Mucosa of stomach (tissue), 1 donor: ENCODE results near the gene MAP3K9.

Source experiments
- H3K27me3 ChIP-seq: one replicate; pipeline ENCODE4 v1.7.0; 2013; ENCODE audit warnings: mild to moderate bottlenecking, low read length; ENCODE audit not compliant: control insufficient read depth, insufficient read depth
- H3K36me3 ChIP-seq: one replicate; pipeline ENCODE4 v1.7.0; 2013; ENCODE audit warnings: low read length; ENCODE audit not compliant: control insufficient read depth, insufficient read depth
- H3K4me1 ChIP-seq: one replicate; pipeline ENCODE4 v1.7.0; 2013; ENCODE audit warnings: mild to moderate bottlenecking, low read length; ENCODE audit not compliant: control insufficient read depth, insufficient read depth
- H3K4me3 ChIP-seq: one replicate; pipeline ENCODE4 v1.7.0; 2013; ENCODE audit warnings: low read length
- H3K9ac ChIP-seq: one replicate; pipeline ENCODE4 v1.7.0; 2013; ENCODE audit warnings: mild to moderate bottlenecking, low read length, moderate library complexity
- H3K9me3 ChIP-seq: one replicate; pipeline ENCODE4 v1.7.0; 2013; ENCODE audit warnings: mild to moderate bottlenecking, low read length, moderate library complexity; ENCODE audit not compliant: control insufficient read depth
- donor health status: Pancreatic carcinoma.

MAP3K9 gene

DNA sequence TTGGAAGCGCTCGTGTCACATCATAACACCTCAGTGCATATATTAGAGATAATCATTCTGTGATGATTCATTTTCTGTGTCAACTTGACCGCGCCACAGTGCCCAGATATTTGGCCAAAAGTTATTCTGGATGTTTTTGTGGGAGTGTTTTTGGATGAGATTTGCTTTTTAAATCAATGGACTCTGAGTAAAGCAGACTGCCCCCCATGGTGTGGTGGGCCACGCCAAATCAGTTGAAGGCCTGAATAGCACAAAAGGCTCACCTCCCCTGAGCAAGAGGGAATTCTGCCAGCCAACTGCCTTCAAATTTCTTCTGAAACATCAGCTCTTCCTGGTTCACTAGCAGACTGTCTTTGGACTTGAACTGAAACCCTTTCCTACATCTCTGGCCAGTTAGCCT is 24.6 kb upstream of the MAP3K9 start:
- no peak overlapping the region for H3K9ac ChIP-seq
- no peaks in the 10 kb centered on the region for H3K36me3 ChIP-seq
- H3K9me3 ChIP-seq, result no peaks in the 10 kb centered on the region
- no peaks in the 10 kb centered on the region for H3K27me3 ChIP-seq
- no peaks in the 10 kb centered on the region for H3K4me1 ChIP-seq
- no peak overlapping the region for H3K4me3 ChIP-seq

GRCh38 chr14:70832561-70833305 is 23.4 kb upstream of the MAP3K9 start:
- Histone ChIP-seq H3K9ac (no peak overlapping the region), H3K4me1 (no peaks in the 10 kb centered on the region), H3K27me3 (no peaks in the 10 kb centered on the region), H3K36me3 (no peaks in the 10 kb centered on the region), H3K4me3 (no peak overlapping the region), H3K9me3 (no peaks in the 10 kb centered on the region)

GRCh38 chr14:70830998-70831781 is 21.9 kb upstream of the MAP3K9 start:
- Histone ChIP-seq H3K4me3 (no peak overlapping the region), H3K9me3 (no peaks in the 10 kb centered on the region), H3K27me3 (no peaks in the 10 kb centered on the region), H3K36me3 (no peaks in the 10 kb centered on the region), H3K4me1 (no peaks in the 10 kb centered on the region), H3K9ac (no peak overlapping the region)

GRCh38 chr14:70828188-70828587 is 18.9 kb upstream of the MAP3K9 start:
- H3K4me3 ChIP-seq, result no peak overlapping the region
- H3K27me3 ChIP-seq, result peaks cover 11% of the 10 kb centered on the region
- H3K4me1 ChIP-seq, result no peaks in the 10 kb centered on the region
- H3K36me3 ChIP-seq, result no peaks in the 10 kb centered on the region
- H3K9ac ChIP-seq, result no peak overlapping the region
- no peaks in the 10 kb centered on the region for H3K9me3 ChIP-seq

GRCh38 chr14:70827752-70828151 is 18.4 kb upstream of the MAP3K9 start:
- Histone ChIP-seq H3K4me1 (no peaks in the 10 kb centered on the region), H3K9ac (no peak overlapping the region), H3K36me3 (no peaks in the 10 kb centered on the region), H3K9me3 (no peaks in the 10 kb centered on the region), H3K27me3 (peaks cover 15% of the 10 kb centered on the region), H3K4me3 (no peak overlapping the region)

- Histone ChIP-seq H3K27me3 (peaks cover 19% of the 10 kb centered on the region), H3K4me3 (no peak overlapping the region), H3K4me1 (no peaks in the 10 kb centered on the region), H3K9me3 (no peaks in the 10 kb centered on the region), H3K9ac (no peak overlapping the region), H3K36me3 (no peaks in the 10 kb centered on the region)
Observed at GRCh38 chr14:70827347-70827746, 18.0 kb upstream of the MAP3K9 start.

- no peak overlapping the region for H3K4me3 ChIP-seq
- no peaks in the 10 kb centered on the region for H3K36me3 ChIP-seq
- H3K9me3 ChIP-seq, result no peaks in the 10 kb centered on the region
- peaks cover 44% of the 10 kb centered on the region for H3K27me3 ChIP-seq
- no peaks in the 10 kb centered on the region for H3K4me1 ChIP-seq
- no peak overlapping the region for H3K9ac ChIP-seq
Observed at GRCh38 chr14:70823281-70823680, 14.0 kb upstream of the MAP3K9 start.

GRCh38 chr14:70822530-70823185 is 13.3 kb upstream of the MAP3K9 start:
- peak overlapping the region; percentile 60 for H3K9ac ChIP-seq
- H3K4me3 ChIP-seq, result peak overlapping the region; percentile 14
- peaks cover 44% of the 10 kb centered on the region for H3K27me3 ChIP-seq
- no peaks in the 10 kb centered on the region for H3K4me1 ChIP-seq
- H3K9me3 ChIP-seq, result no peaks in the 10 kb centered on the region
- no peaks in the 10 kb centered on the region for H3K36me3 ChIP-seq

GRCh38 chr14:70821584-70822529 is 12.5 kb upstream of the MAP3K9 start:
- no peaks in the 10 kb centered on the region for H3K36me3 ChIP-seq
- H3K9me3 ChIP-seq, result no peaks in the 10 kb centered on the region
- H3K4me1 ChIP-seq, result no peaks in the 10 kb centered on the region
- H3K27me3 ChIP-seq, result peaks cover 44% of the 10 kb centered on the region
- H3K4me3 ChIP-seq, result peak overlapping the region; percentile 14
- peak overlapping the region; percentile 60 for H3K9ac ChIP-seq

DNA sequence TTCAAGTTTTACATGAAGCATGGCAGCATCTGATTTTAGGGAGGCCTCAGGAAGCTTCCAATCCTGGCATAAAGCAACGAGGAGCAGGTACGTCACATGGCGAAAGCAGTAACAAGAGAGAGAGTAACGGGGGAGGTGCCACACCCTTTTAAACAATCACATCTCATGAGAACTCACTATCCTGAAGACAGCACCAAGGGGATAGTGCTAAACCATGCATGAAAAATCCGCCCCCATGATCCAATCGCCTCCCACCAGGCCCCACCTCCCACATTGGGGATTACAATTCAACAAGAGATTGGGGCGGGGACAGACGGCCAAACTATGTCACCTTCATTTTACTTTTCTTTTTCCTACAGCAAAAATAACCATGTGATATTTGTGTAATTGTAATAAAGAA is 7.2 kb upstream of the MAP3K9 start:
- H3K27me3 ChIP-seq, result peaks cover 17% of the 10 kb centered on the region
- no peaks in the 10 kb centered on the region for H3K4me1 ChIP-seq
- H3K4me3 ChIP-seq, result no peak overlapping the region
- no peak overlapping the region for H3K9ac ChIP-seq
- H3K36me3 ChIP-seq, result no peaks in the 10 kb centered on the region
- no peaks in the 10 kb centered on the region for H3K9me3 ChIP-seq

DNA sequence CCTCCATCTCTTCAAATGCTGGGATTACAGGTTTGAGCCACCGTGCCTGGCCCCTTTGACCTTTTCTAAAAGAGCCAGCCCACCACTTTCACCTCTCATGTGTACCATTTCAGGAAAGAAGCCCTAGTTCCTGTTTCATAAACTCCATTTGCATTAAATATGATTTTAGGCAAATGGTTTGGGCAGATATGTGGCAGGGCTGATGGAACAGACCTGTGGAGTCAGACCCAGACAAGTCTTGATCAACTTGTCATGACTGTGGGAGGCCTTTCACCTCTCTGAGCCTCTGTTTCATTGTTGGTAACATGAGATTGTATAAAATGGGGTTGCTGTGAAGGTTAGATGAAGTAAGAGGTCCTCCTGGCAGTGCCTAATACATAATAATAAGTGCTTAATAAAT is 5.2 kb upstream of the MAP3K9 start:
- no peak overlapping the region for H3K4me3 ChIP-seq
- H3K9ac ChIP-seq, result no peak overlapping the region
- no peaks in the 10 kb centered on the region for H3K36me3 ChIP-seq
- H3K27me3 ChIP-seq, result no peaks in the 10 kb centered on the region
- no peaks in the 10 kb centered on the region for H3K4me1 ChIP-seq
- H3K9me3 ChIP-seq, result no peaks in the 10 kb centered on the region
